ENCODE data around the gene AGPAT4.

The AGPAT4 gene

DNA sequence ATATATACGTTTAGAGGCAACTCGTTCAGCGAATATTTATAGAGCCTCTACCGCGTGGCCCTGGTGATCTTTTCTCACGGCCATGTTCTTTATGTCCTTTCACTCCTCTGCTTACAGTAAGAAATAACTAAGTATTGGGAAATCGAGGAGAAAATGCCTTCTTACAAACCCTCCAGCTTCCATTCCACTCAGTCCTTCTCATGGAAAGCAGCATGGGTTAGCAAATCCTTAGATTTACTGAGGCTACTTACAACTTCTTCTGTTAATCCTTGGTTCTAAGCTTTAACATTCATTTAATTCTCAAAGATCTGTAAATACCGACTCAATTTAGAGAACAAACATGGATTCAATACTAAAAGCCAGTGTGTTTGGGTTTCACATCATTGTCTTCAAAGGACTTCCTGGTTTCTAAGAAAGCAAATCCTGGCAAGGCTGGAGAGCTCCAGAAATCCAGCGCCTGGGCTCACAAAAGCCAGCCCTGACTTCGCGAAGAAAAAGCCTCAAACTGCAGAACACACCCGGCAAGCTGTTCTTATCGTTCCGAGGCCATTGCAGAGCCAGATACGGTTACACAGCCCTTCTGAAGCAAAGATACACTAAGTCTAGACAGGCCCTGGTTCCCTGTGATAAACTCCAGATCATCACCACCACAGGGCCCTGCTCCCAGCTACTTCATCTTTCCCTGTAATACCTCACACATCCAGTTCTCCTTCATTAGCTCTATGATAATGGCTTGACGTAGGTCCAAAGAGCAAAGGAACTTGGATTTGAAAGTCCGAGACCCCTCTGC lies 19.2 kb downstream of the AGPAT4 start:
- H3K27me3 ChIP-seq (ENCODE audit: control insufficient read depth, low read length) = no peaks in the 10 kb centered on the region
- H3K4me3 ChIP-seq (ENCODE audit: low read length) = no peak overlapping the region
- TF ChIP-seq, protein P1, sequence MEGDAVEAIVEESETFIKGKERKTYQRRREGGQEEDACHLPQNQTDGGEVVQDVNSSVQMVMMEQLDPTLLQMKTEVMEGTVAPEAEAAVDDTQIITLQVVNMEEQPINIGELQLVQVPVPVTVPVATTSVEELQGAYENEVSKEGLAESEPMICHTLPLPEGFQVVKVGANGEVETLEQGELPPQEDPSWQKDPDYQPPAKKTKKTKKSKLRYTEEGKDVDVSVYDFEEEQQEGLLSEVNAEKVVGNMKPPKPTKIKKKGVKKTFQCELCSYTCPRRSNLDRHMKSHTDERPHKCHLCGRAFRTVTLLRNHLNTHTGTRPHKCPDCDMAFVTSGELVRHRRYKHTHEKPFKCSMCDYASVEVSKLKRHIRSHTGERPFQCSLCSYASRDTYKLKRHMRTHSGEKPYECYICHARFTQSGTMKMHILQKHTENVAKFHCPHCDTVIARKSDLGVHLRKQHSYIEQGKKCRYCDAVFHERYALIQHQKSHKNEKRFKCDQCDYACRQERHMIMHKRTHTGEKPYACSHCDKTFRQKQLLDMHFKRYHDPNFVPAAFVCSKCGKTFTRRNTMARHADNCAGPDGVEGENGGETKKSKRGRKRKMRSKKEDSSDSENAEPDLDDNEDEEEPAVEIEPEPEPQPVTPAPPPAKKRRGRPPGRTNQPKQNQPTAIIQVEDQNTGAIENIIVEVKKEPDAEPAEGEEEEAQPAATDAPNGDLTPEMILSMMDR (IDR thresholded peaks at IDR 0.05; ENCODE audit: low read depth, low read length, poor library complexity, severe bottlenecking) = no peak
- TF ChIP-seq EZH2phosphoT487 (IDR thresholded peaks at IDR 0.05; ENCODE audit: borderline replicate concordance, low read length) = no peak
- H3F3A ChIP-seq (ENCODE audit: control insufficient read depth, insufficient read depth) = no peaks in the 10 kb centered on the region
- H3K9me2 ChIP-seq (replicated peaks; ENCODE audit: control insufficient read depth, low read length) = no peaks in the 10 kb centered on the region
- H3K27ac ChIP-seq (ENCODE audit: low read depth, low read length) = no peak overlapping the region
- H3K4me1 ChIP-seq (ENCODE audit: control insufficient read depth, low read length) = no peaks in the 10 kb centered on the region
- H3K36me3 ChIP-seq (ENCODE audit: control insufficient read depth, low read length) = no peaks in the 10 kb centered on the region
- H4K20me1 ChIP-seq (ENCODE audit: control insufficient read depth, insufficient read depth, low read depth, low read length) = no peaks in the 10 kb centered on the region
- H3K9me3 ChIP-seq (ENCODE audit: control insufficient read depth, insufficient read depth, low read length) = no peaks in the 10 kb centered on the region
- no peak overlapping the region for H3K4me2 ChIP-seq (ENCODE audit: low read length)
- H3K79me2 ChIP-seq (ENCODE audit: control insufficient read depth, low read length) = no peaks in the 10 kb centered on the region

GRCh38 chr6:161254126-161254463 lies 19.8 kb downstream of the AGPAT4 start:
- TF ChIP-seq, protein P1 (IDR thresholded peaks at IDR 0.05; ENCODE audit: low read depth, low read length, poor library complexity, severe bottlenecking) = no peak
- no peak for TF ChIP-seq EZH2phosphoT487 (IDR thresholded peaks at IDR 0.05; ENCODE audit: borderline replicate concordance, low read length)
- Histone ChIP-seq H4K20me1 (ENCODE audit: control insufficient read depth, insufficient read depth, low read depth, low read length) (no peaks in the 10 kb centered on the region), H3K9me2 (replicated peaks; ENCODE audit: control insufficient read depth, low read length) (no peaks in the 10 kb centered on the region), H3K36me3 (ENCODE audit: control insufficient read depth, low read length) (no peaks in the 10 kb centered on the region), H3K4me3 (ENCODE audit: low read length) (no peak overlapping the region), H3F3A (ENCODE audit: control insufficient read depth, insufficient read depth) (no peaks in the 10 kb centered on the region), H3K27me3 (ENCODE audit: control insufficient read depth, low read length) (no peaks in the 10 kb centered on the region), H3K27ac (ENCODE audit: low read depth, low read length) (no peak overlapping the region), H3K4me1 (ENCODE audit: control insufficient read depth, low read length) (no peaks in the 10 kb centered on the region), H3K79me2 (ENCODE audit: control insufficient read depth, low read length) (no peaks in the 10 kb centered on the region), H3K9me3 (ENCODE audit: control insufficient read depth, insufficient read depth, low read length) (no peaks in the 10 kb centered on the region), H3K4me2 (ENCODE audit: low read length) (no peak overlapping the region)

DNA sequence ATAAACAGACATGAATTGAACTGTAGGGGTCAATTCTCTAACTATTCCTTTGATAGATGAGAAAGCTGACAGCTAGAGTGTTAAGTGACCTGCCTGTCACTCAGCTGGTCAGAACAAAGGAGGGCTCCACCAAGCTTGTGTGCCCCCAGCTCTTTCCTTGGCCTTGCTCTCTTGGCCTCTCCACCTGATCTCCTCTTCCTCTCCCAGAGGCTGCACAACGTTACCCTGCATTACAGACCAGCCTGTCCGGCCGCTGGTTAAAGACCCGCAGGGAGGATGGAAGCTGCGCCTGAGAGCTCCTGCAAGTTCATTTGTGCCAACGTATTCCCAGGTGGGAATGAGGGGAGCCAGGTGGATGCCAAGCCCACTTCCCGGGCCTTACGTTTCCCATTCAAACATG lies 22.5 kb downstream of the AGPAT4 start:
- H3K4me2 ChIP-seq (ENCODE audit: low read length) = no peak overlapping the region
- H3K79me2 ChIP-seq (ENCODE audit: control insufficient read depth, low read length) = no peaks in the 10 kb centered on the region
- no peaks in the 10 kb centered on the region for H3K9me2 ChIP-seq (replicated peaks; ENCODE audit: control insufficient read depth, low read length)
- H3F3A ChIP-seq (ENCODE audit: control insufficient read depth, insufficient read depth) = no peaks in the 10 kb centered on the region
- H3K9me3 ChIP-seq (ENCODE audit: control insufficient read depth, insufficient read depth, low read length) = no peaks in the 10 kb centered on the region
- H3K27me3 ChIP-seq (ENCODE audit: control insufficient read depth, low read length) = no peaks in the 10 kb centered on the region
- no peak overlapping the region for H3K4me3 ChIP-seq (ENCODE audit: low read length)
- TF ChIP-seq, protein P1 (IDR thresholded peaks at IDR 0.05; ENCODE audit: low read depth, low read length, poor library complexity, severe bottlenecking) = no peak
- TF ChIP-seq EZH2phosphoT487 (IDR thresholded peaks at IDR 0.05; ENCODE audit: borderline replicate concordance, low read length) = no peak
- no peaks in the 10 kb centered on the region for H4K20me1 ChIP-seq (ENCODE audit: control insufficient read depth, insufficient read depth, low read depth, low read length)
- H3K4me1 ChIP-seq (ENCODE audit: control insufficient read depth, low read length) = no peaks in the 10 kb centered on the region
- no peak overlapping the region for H3K27ac ChIP-seq (ENCODE audit: low read depth, low read length)
- H3K36me3 ChIP-seq (ENCODE audit: control insufficient read depth, low read length) = no peaks in the 10 kb centered on the region

All from DOHH2 (cell line).